ENCODE data around the gene ARHGEF17.
A peak's percentile ranks its signal among the peaks of the same experiment; 100 is the strongest.

ARHGEF17 gene

GRCh38 chr11:73293356-73293936, 14.6 kb upstream of the ARHGEF17 start:
- no peak for DNase-seq (ENCODE audit: low read depth in 3 of 3)

- DNase-seq (ENCODE audit: low read depth in 3 of 3) = no peak
Observed at GRCh38 chr11:73294604-73295003, 13.5 kb upstream of the ARHGEF17 start.

GRCh38 chr11:73295241-73295995, 12.7 kb upstream of the ARHGEF17 start:
- peak; percentile 46 to 60 (median 53) for DNase-seq (ENCODE audit: low read depth in 3 of 3)

GRCh38 chr11:73295996-73296318, 12.1 kb upstream of the ARHGEF17 start:
- no peak for DNase-seq (ENCODE audit: low read depth in 3 of 3)

GRCh38 chr11:73296501-73297230, 11.4 kb upstream of the ARHGEF17 start:
- DNase-seq (ENCODE audit: low read depth in 3 of 3) = no peak

GRCh38 chr11:73297231-73297590, 10.9 kb upstream of the ARHGEF17 start:
- no peak for DNase-seq (ENCODE audit: low read depth in 3 of 3)

- DNase-seq (ENCODE audit: low read depth in 3 of 3) = no peak
Observed at GRCh38 chr11:73297702-73298101, 10.4 kb upstream of the ARHGEF17 start.

- DNase-seq (ENCODE audit: low read depth in 3 of 3) = no peak
Observed at GRCh38 chr11:73298233-73298632, 9.8 kb upstream of the ARHGEF17 start.

- no peak for DNase-seq (ENCODE audit: low read depth in 3 of 3)
Observed at GRCh38 chr11:73299751-73300150, 8.3 kb upstream of the ARHGEF17 start.

GRCh38 chr11:73306069-73306841, 1.8 kb upstream of the ARHGEF17 start:
- no peak for DNase-seq (ENCODE audit: low read depth in 3 of 3)

- DNase-seq (ENCODE audit: low read depth in 3 of 3) = no peak
Observed at GRCh38 chr11:73306977-73307322, 1.1 kb upstream of the ARHGEF17 start.

- peak; percentile 78 to 84 (median 83) for DNase-seq (ENCODE audit: low read depth in 3 of 3)
Observed at GRCh38 chr11:73307323-73308002, 613 bp upstream of the ARHGEF17 start.

- DNase-seq (ENCODE audit: low read depth in 3 of 3) = no peak
Observed at GRCh38 chr11:73308961-73309919, 1.2 kb downstream of the ARHGEF17 start.

- DNase-seq (ENCODE audit: low read depth in 3 of 3) = no peak
Observed at GRCh38 chr11:73310076-73310475, 2.0 kb downstream of the ARHGEF17 start.

GRCh38 chr11:73310661-73311393, 2.8 kb downstream of the ARHGEF17 start:
- no peak for DNase-seq (ENCODE audit: low read depth in 3 of 3)

GRCh38 chr11:73311394-73311869, 3.4 kb downstream of the ARHGEF17 start:
- no peak for DNase-seq (ENCODE audit: low read depth in 3 of 3)

GRCh38 chr11:73312036-73312435, 4.0 kb downstream of the ARHGEF17 start:
- DNase-seq (ENCODE audit: low read depth in 3 of 3) = no peak

GRCh38 chr11:73312851-73313327, 4.8 kb downstream of the ARHGEF17 start:
- DNase-seq (ENCODE audit: low read depth in 3 of 3) = no peak

GRCh38 chr11:73313652-73314051, 5.6 kb downstream of the ARHGEF17 start:
- DNase-seq (ENCODE audit: low read depth in 3 of 3) = no peak
